ENCODE results near the gene SLC22A4.

The SLC22A4 gene

GRCh38 chr5:132370181-132370970 is 76.2 kb downstream of the SLC22A4 start:
- no CpG with 5 or more reads among the region's 34 CpGs for WGBS (ENCODE audit: insufficient coverage, insufficient read length)
- H3K36me3 ChIP-seq (ENCODE audit: control insufficient read depth, insufficient read depth, low read length) = no peaks in the 10 kb centered on the region
- H3K4me1 ChIP-seq (ENCODE audit: control insufficient read depth, insufficient read depth, low read length) = peaks cover 3% of the 10 kb centered on the region
- H3K27me3 ChIP-seq (ENCODE audit: control insufficient read depth, insufficient read depth, low read length) = peaks cover 4% of the 10 kb centered on the region
- no peaks in the 10 kb centered on the region for H3K9me3 ChIP-seq (ENCODE audit: control insufficient read depth, insufficient read depth, low read length)
- DNase-seq (ENCODE audit: low read depth, low spot score) = no peak
- peak overlapping the region; percentile 55 for H3K4me3 ChIP-seq (ENCODE audit: low read length)
- H3K27ac ChIP-seq (ENCODE audit: low read length) = no peak overlapping the region

DNA sequence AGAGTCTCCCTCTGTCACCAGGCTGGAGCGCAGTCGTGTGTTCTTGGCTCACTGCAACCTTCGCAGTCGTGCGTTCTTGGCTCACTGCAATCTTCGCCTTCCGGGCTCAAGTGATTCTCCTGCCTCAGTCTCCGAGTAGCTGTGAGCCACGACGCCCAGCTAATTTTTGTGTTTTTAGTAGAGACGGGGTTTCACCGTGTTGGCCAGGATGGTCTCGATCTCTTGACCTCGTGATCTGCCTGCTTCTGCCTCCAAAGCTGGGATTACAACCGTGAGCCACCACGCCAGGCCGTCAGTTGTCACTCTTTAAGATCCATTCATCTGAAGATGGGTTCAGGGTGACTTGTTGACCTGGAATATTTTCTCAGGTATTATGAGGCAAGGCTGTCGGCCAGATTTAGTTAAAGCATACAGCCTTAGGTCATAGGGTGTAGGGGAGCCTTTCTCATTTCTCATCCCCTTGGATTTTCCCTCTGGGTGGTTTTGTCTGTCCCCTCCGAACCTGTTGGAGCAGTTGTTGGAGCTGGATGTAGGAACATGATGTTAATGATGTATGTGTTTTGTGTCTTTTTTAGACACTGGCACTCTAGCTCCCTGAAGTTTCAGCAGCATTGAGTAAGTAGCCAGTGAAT is 76.9 kb downstream of the SLC22A4 start:
- no peak for DNase-seq (ENCODE audit: low read depth, low spot score)
- peaks cover 3% of the 10 kb centered on the region for H3K4me1 ChIP-seq (ENCODE audit: control insufficient read depth, insufficient read depth, low read length)
- H3K27me3 ChIP-seq (ENCODE audit: control insufficient read depth, insufficient read depth, low read length) = peaks cover 4% of the 10 kb centered on the region
- no peak overlapping the region for H3K27ac ChIP-seq (ENCODE audit: low read length)
- WGBS (ENCODE audit: insufficient coverage, insufficient read length) = no CpG with 5 or more reads among the region's 19 CpGs
- no peaks in the 10 kb centered on the region for H3K36me3 ChIP-seq (ENCODE audit: control insufficient read depth, insufficient read depth, low read length)
- no peak overlapping the region for H3K4me3 ChIP-seq (ENCODE audit: low read length)
- no peaks in the 10 kb centered on the region for H3K9me3 ChIP-seq (ENCODE audit: control insufficient read depth, insufficient read depth, low read length)

- Histone ChIP-seq H3K9me3 (ENCODE audit: control insufficient read depth, insufficient read depth, low read length) (no peaks in the 10 kb centered on the region), H3K4me3 (ENCODE audit: low read length) (no peak overlapping the region), H3K36me3 (ENCODE audit: control insufficient read depth, insufficient read depth, low read length) (no peaks in the 10 kb centered on the region), H3K27me3 (ENCODE audit: control insufficient read depth, insufficient read depth, low read length) (peaks cover 4% of the 10 kb centered on the region), H3K4me1 (ENCODE audit: control insufficient read depth, insufficient read depth, low read length) (peaks cover 3% of the 10 kb centered on the region), H3K27ac (ENCODE audit: low read length) (no peak overlapping the region)
- WGBS (ENCODE audit: insufficient coverage, insufficient read length) = no CpG with 5 or more reads among the region's 5 CpGs
- DNase-seq (ENCODE audit: low read depth, low spot score) = no peak
These were observed 77.4 kb downstream of the SLC22A4 start for GRCh38 chr5:132371603-132371994.

GRCh38 chr5:132372127-132372526 is 77.9 kb downstream of the SLC22A4 start:
- Histone ChIP-seq H3K9me3 (ENCODE audit: control insufficient read depth, insufficient read depth, low read length) (no peaks in the 10 kb centered on the region), H3K4me3 (ENCODE audit: low read length) (no peak overlapping the region), H3K4me1 (ENCODE audit: control insufficient read depth, insufficient read depth, low read length) (peaks cover 3% of the 10 kb centered on the region), H3K36me3 (ENCODE audit: control insufficient read depth, insufficient read depth, low read length) (no peaks in the 10 kb centered on the region), H3K27ac (ENCODE audit: low read length) (no peak overlapping the region), H3K27me3 (ENCODE audit: control insufficient read depth, insufficient read depth, low read length) (peaks cover 4% of the 10 kb centered on the region)
- no peak for DNase-seq (ENCODE audit: low read depth, low spot score)
- no CpG with 5 or more reads among the region's 2 CpGs for WGBS (ENCODE audit: insufficient coverage, insufficient read length)

GRCh38 chr5:132372542-132372941 is 78.3 kb downstream of the SLC22A4 start:
- DNase-seq (ENCODE audit: low read depth, low spot score) = no peak
- Histone ChIP-seq H3K27me3 (ENCODE audit: control insufficient read depth, insufficient read depth, low read length) (peaks cover 4% of the 10 kb centered on the region), H3K4me1 (ENCODE audit: control insufficient read depth, insufficient read depth, low read length) (peaks cover 3% of the 10 kb centered on the region), H3K36me3 (ENCODE audit: control insufficient read depth, insufficient read depth, low read length) (no peaks in the 10 kb centered on the region), H3K27ac (ENCODE audit: low read length) (no peak overlapping the region), H3K4me3 (ENCODE audit: low read length) (no peak overlapping the region), H3K9me3 (ENCODE audit: control insufficient read depth, insufficient read depth, low read length) (no peaks in the 10 kb centered on the region)

- H3K4me1 ChIP-seq (ENCODE audit: control insufficient read depth, insufficient read depth, low read length) = no peaks in the 10 kb centered on the region
- no peaks in the 10 kb centered on the region for H3K27me3 ChIP-seq (ENCODE audit: control insufficient read depth, insufficient read depth, low read length)
- H3K4me3 ChIP-seq (ENCODE audit: low read length) = no peak overlapping the region
- H3K9me3 ChIP-seq (ENCODE audit: control insufficient read depth, insufficient read depth, low read length) = no peaks in the 10 kb centered on the region
- no peaks in the 10 kb centered on the region for H3K36me3 ChIP-seq (ENCODE audit: control insufficient read depth, insufficient read depth, low read length)
- H3K27ac ChIP-seq (ENCODE audit: low read length) = no peak overlapping the region
- no peak for DNase-seq (ENCODE audit: low read depth, low spot score)
- no CpG with 5 or more reads among the region's 3 CpGs for WGBS (ENCODE audit: insufficient coverage, insufficient read length)
These were observed 81.8 kb downstream of the SLC22A4 start for GRCh38 chr5:132375957-132376356.

GRCh38 chr5:132376694-132377641 is 82.8 kb downstream of the SLC22A4 start:
- no peak for DNase-seq (ENCODE audit: low read depth, low spot score)
- Histone ChIP-seq H3K27ac (ENCODE audit: low read length) (no peak overlapping the region), H3K4me1 (ENCODE audit: control insufficient read depth, insufficient read depth, low read length) (no peaks in the 10 kb centered on the region), H3K9me3 (ENCODE audit: control insufficient read depth, insufficient read depth, low read length) (no peaks in the 10 kb centered on the region), H3K27me3 (ENCODE audit: control insufficient read depth, insufficient read depth, low read length) (no peaks in the 10 kb centered on the region), H3K36me3 (ENCODE audit: control insufficient read depth, insufficient read depth, low read length) (no peaks in the 10 kb centered on the region), H3K4me3 (ENCODE audit: low read length) (no peak overlapping the region)
- WGBS (ENCODE audit: insufficient coverage, insufficient read length) = no CpG with 5 or more reads among the region's 16 CpGs

- Histone ChIP-seq H3K9me3 (ENCODE audit: control insufficient read depth, insufficient read depth, low read length) (no peaks in the 10 kb centered on the region), H3K36me3 (ENCODE audit: control insufficient read depth, insufficient read depth, low read length) (no peaks in the 10 kb centered on the region), H3K4me1 (ENCODE audit: control insufficient read depth, insufficient read depth, low read length) (no peaks in the 10 kb centered on the region), H3K27ac (ENCODE audit: low read length) (no peak overlapping the region), H3K4me3 (ENCODE audit: low read length) (no peak overlapping the region), H3K27me3 (ENCODE audit: control insufficient read depth, insufficient read depth, low read length) (no peaks in the 10 kb centered on the region)
- WGBS (ENCODE audit: insufficient coverage, insufficient read length) = no CpG with 5 or more reads among the region's 7 CpGs
- DNase-seq (ENCODE audit: low read depth, low spot score) = no peak
These were observed 83.5 kb downstream of the SLC22A4 start for GRCh38 chr5:132377738-132378137.

DNA sequence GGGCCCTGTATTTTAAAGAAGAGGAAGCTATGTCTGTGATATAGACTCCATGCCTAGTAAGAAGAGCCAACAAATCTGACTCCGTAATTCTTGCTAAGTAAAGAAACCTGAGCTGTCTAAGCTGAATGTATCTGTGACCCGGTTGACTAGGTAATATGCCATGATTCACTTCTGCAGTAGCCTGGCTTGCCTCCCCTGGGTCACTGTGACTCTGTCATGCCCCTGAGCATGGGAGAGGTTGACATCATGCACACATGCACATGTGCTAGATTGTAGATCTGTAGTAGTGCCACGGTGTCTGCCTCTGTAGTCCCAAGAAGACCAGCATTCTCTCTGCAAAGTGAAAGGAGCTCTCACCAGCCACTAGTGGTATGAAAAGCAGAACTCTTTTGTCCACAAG is 84.4 kb downstream of the SLC22A4 start:
- Histone ChIP-seq H3K4me1 (ENCODE audit: control insufficient read depth, insufficient read depth, low read length) (no peaks in the 10 kb centered on the region), H3K36me3 (ENCODE audit: control insufficient read depth, insufficient read depth, low read length) (no peaks in the 10 kb centered on the region), H3K4me3 (ENCODE audit: low read length) (no peak overlapping the region), H3K27ac (ENCODE audit: low read length) (no peak overlapping the region), H3K9me3 (ENCODE audit: control insufficient read depth, insufficient read depth, low read length) (no peaks in the 10 kb centered on the region), H3K27me3 (ENCODE audit: control insufficient read depth, insufficient read depth, low read length) (no peaks in the 10 kb centered on the region)
- no peak for DNase-seq (ENCODE audit: low read depth, low spot score)
- no CpG with 5 or more reads among the region's 3 CpGs for WGBS (ENCODE audit: insufficient coverage, insufficient read length)

DNA sequence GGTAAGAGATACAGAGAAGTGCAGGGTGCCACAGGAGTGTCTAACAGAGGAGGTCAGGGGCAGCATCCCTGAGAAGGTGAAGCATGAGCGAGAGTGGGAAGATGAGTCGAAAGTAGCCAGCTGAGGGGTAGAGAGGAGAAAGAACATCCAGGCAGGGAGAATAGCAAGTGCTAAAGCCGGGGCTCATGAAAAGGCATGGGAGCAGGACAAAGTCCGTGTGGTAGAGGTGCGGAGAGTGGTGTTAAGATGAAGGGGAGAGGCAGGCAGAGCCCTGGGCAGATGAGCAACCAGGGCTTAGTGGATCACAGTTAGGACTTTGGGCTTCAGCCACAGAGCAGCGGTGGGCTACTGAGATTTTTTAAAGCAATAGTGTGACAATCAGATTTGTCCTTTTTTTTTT is 85.9 kb downstream of the SLC22A4 start:
- H3K4me3 ChIP-seq (ENCODE audit: low read length) = no peak overlapping the region
- no peaks in the 10 kb centered on the region for H3K4me1 ChIP-seq (ENCODE audit: control insufficient read depth, insufficient read depth, low read length)
- no peaks in the 10 kb centered on the region for H3K9me3 ChIP-seq (ENCODE audit: control insufficient read depth, insufficient read depth, low read length)
- no peak for DNase-seq (ENCODE audit: low read depth, low spot score)
- no peak overlapping the region for H3K27ac ChIP-seq (ENCODE audit: low read length)
- no peaks in the 10 kb centered on the region for H3K36me3 ChIP-seq (ENCODE audit: control insufficient read depth, insufficient read depth, low read length)
- WGBS (ENCODE audit: insufficient coverage, insufficient read length) = no CpG with 5 or more reads among the region's 6 CpGs
- no peaks in the 10 kb centered on the region for H3K27me3 ChIP-seq (ENCODE audit: control insufficient read depth, insufficient read depth, low read length)

All from iPS DF 6.9 (cell line).